Astrocyte (in vitro differentiated cells and primary cell): ENCODE measurements around the gene LYST.

Experiments
- CTCF ChIP-seq: IDR thresholded peaks from 2 replicates; pipeline ENCODE4 v1.5.1; 2011; ENCODE audit warnings: low read depth, mild to moderate bottlenecking, inconsistent platforms, low read length, moderate library complexity; ENCODE audit not compliant: insufficient read depth
- EZH2 ChIP-seq: IDR thresholded peaks from 2 replicates; pipeline ENCODE4 v1.6.1; 2012; ENCODE audit warnings: mild to moderate bottlenecking, low read length, inconsistent platforms; ENCODE audit not compliant: insufficient read depth

GRCh38 chr1:235875036-235875597, 8.4 kb upstream of the LYST start:
- TF ChIP-seq CTCF: no peak
- TF ChIP-seq EZH2: no peak
